Stomach (tissue), 4 donors: ENCODE measurements around the gene SIM2.

Experiments used
- CTCF ChIP-seq, 7 experiments: fragments of 450-650 bp in 4 of 7; fragments of 200-600 bp in 3 of 7; sonication (generic) in 3 of 7; IDR thresholded peaks; one replicate each; pipeline ENCODE4 v1.5.1; 2016 to 2019; ENCODE audit warnings: antibody characterized with exemption in 7 of 7, control low read depth in 2 of 7, mild to moderate bottlenecking in 1 of 7
- POLR2A ChIP-seq, 4 donors: fragments of 450-650 bp; IDR thresholded peaks; one replicate each; pipeline ENCODE4 v1.6.1; 2016; ENCODE audit warnings: antibody characterized with exemption in 4 of 4, control low read depth in 2 of 4, mild to moderate bottlenecking in 1 of 4, moderate library complexity in 1 of 4
- POLR2AphosphoS5 ChIP-seq, 3 donors: sonication (generic); formaldehyde crosslinking; IDR thresholded peaks; one replicate each; pipeline ENCODE4 v1.6.1; 2016; ENCODE audit warnings: antibody characterized with exemption in 3 of 3

- TF ChIP-seq POLR2A (IDR thresholded peaks at IDR 0.05) (peak in 1 of 4 donors; percentile 29), CTCF (IDR thresholded peaks at IDR 0.05) (no peak), POLR2AphosphoS5 (IDR thresholded peaks at IDR 0.05) (peak in 2 of 3 donors; percentile 83 to 91)
Observed at GRCh38 chr21:36698981-36699545, at the start of gene SIM2.
